ENCODE measurements around the gene NYAP2.

DNA sequence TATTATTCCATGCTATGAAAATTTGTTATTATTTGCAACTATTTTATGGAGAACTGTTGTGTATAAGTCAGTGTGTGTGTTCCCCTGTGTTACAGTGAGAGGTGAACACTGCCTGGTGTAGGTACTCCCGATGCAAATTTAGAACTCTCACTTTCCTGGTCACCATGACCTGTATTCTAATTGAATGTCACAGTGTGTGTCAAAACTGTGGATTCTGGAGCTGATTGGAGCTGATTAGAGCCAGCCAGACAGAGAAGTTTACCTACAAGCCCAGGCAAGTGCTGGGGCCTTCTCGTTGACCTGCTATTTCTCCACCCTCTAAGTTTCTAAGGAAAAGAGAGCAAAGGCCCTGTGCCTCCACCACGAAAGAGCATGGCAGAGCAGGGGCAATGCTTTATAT lies 216.0 kb downstream of the NYAP2 start:
- TF ChIP-seq, protein P1, sequence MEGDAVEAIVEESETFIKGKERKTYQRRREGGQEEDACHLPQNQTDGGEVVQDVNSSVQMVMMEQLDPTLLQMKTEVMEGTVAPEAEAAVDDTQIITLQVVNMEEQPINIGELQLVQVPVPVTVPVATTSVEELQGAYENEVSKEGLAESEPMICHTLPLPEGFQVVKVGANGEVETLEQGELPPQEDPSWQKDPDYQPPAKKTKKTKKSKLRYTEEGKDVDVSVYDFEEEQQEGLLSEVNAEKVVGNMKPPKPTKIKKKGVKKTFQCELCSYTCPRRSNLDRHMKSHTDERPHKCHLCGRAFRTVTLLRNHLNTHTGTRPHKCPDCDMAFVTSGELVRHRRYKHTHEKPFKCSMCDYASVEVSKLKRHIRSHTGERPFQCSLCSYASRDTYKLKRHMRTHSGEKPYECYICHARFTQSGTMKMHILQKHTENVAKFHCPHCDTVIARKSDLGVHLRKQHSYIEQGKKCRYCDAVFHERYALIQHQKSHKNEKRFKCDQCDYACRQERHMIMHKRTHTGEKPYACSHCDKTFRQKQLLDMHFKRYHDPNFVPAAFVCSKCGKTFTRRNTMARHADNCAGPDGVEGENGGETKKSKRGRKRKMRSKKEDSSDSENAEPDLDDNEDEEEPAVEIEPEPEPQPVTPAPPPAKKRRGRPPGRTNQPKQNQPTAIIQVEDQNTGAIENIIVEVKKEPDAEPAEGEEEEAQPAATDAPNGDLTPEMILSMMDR (IDR thresholded peaks at IDR 0.05): no peak
- no peak for TF ChIP-seq POLR2AphosphoS5 (IDR thresholded peaks at IDR 0.05)
- TF ChIP-seq POLR2A (IDR thresholded peaks at IDR 0.05): no peak

Measured in gastroesophageal sphincter (tissue), 3 donors.